GM23338 (cell line): ENCODE measurements around the gene ITGB5. TPM values are rescaled to one million over a fixed set of nuclear protein-coding genes. Genes with fewer than 3 reads are reported as not detected.

Experiments
- ATAC-seq: fragments of 200-7000 bp; cut with Tn5 transposase; 3 replicates; pipeline ENCODE4 v1.9.1; 2020
- DNase-seq: peaks from one replicate; pipeline ENCODE4 v3.0.0-alpha.2; 2015; ENCODE audit warnings: low spot score
- H2AFZ ChIP-seq: fragments of 200-600 bp; sonication (generic); 2 replicates; pipeline ENCODE4 v1.8.0; 2016; ENCODE audit warnings: antibody characterized with exemption, mild to moderate bottlenecking, moderate library complexity
- H3F3A ChIP-seq: fragments of 200-600 bp; sonication (generic); replicated peaks from 2 replicates; pipeline ENCODE4 v1.8.0; 2017; ENCODE audit warnings: antibody characterized with exemption, mixed run types, low read depth
- H3K27ac ChIP-seq: fragments of 200-600 bp; sonication (generic); 2 replicates; pipeline ENCODE4 v1.6.1; 2016; ENCODE audit warnings: low read depth
- H3K27me3 ChIP-seq: fragments of 200-600 bp; sonication (generic); 2 replicates; pipeline ENCODE4 v1.8.0; 2016; ENCODE audit warnings: mild to moderate bottlenecking, mixed run types, moderate library complexity; ENCODE audit not compliant: insufficient read depth
- H3K36me3 ChIP-seq: fragments of 200-600 bp; sonication (generic); 2 replicates; pipeline ENCODE4 v1.8.0; 2016; ENCODE audit warnings: mild to moderate bottlenecking; ENCODE audit not compliant: insufficient read depth
- H3K4me1 ChIP-seq: fragments of 200-600 bp; sonication (generic); 2 replicates; pipeline ENCODE4 v1.8.0; 2016; ENCODE audit warnings: mild to moderate bottlenecking, moderate library complexity; ENCODE audit not compliant: insufficient read depth
- H3K4me2 ChIP-seq: fragments of 200-600 bp; sonication (generic); 2 replicates; pipeline ENCODE4 v1.7.1; 2017; ENCODE audit warnings: mixed run types
- H3K4me3 ChIP-seq: fragments of 200-600 bp; sonication (generic); 2 replicates; pipeline ENCODE4 v1.6.1; 2016; ENCODE audit warnings: mixed run types
- H3K79me2 ChIP-seq: fragments of 200-600 bp; sonication (generic); replicated peaks from 2 replicates; pipeline ENCODE4 v1.8.0; 2017; ENCODE audit warnings: mild to moderate bottlenecking; ENCODE audit not compliant: insufficient read depth
- H3K9me2 ChIP-seq: fragments of 200-600 bp; sonication (generic); 2 replicates; pipeline ENCODE4 v1.8.0; 2017; ENCODE audit not compliant: insufficient read depth
- H4K20me1 ChIP-seq: fragments of 200-600 bp; sonication (generic); replicated peaks from 2 replicates; pipeline ENCODE4 v1.8.0; 2017; ENCODE audit warnings: mild to moderate bottlenecking; ENCODE audit not compliant: insufficient read depth
- H3K27ac Mint-ChIP-seq: 2 replicates; pipeline ENCODE4 v1.8.0; 2020; ENCODE audit warnings: inconsistent platforms, mild to moderate bottlenecking, moderate library complexity, mixed read lengths
- H3K27me3 Mint-ChIP-seq: 3 replicates; pipeline ENCODE4 v1.8.0; 2022; ENCODE audit warnings: low read depth, mild to moderate bottlenecking, moderate library complexity, mixed read lengths, inconsistent platforms; ENCODE audit not compliant: insufficient read depth, poor library complexity
- H3K36me3 Mint-ChIP-seq: 3 replicates; pipeline ENCODE4 v1.8.0; 2021; ENCODE audit warnings: low read depth, mild to moderate bottlenecking, inconsistent platforms, moderate library complexity, mixed read lengths
- H3K4me1 Mint-ChIP-seq: 3 replicates; pipeline ENCODE4 v1.8.0; 2020; ENCODE audit warnings: mild to moderate bottlenecking, inconsistent platforms, mixed read lengths
- H3K4me3 Mint-ChIP-seq: 3 replicates; pipeline ENCODE4 v1.8.0; 2021; ENCODE audit warnings: moderate library complexity, mild to moderate bottlenecking, inconsistent platforms, mixed read lengths
- H3K9me3 Mint-ChIP-seq: 3 replicates; pipeline ENCODE4 v1.8.0; 2020; ENCODE audit warnings: moderate library complexity, mild to moderate bottlenecking, inconsistent platforms, mixed read lengths
- CREB1 ChIP-seq: fragments of 250-450 bp; sonication (Bioruptor Pico); IDR thresholded peaks from 2 replicates; pipeline ENCODE4 v1.5.0; 2020; ENCODE audit warnings: low read depth, mild to moderate bottlenecking, moderate library complexity
- EZH2 ChIP-seq: fragments of 200-600 bp; sonication (generic); IDR thresholded peaks from one replicate; pipeline ENCODE4 v1.8.0; 2017; ENCODE audit warnings: antibody characterized with exemption, mild to moderate bottlenecking, low read depth; ENCODE audit not compliant: unreplicated experiment
- EZH2phosphoT487 ChIP-seq: fragments of 200-600 bp; sonication (generic); IDR thresholded peaks from one replicate; pipeline ENCODE4 v1.8.1; 2018; ENCODE audit warnings: antibody characterized with exemption; ENCODE audit not compliant: unreplicated experiment
- JUNB ChIP-seq: IDR thresholded peaks from one replicate; pipeline ENCODE4 v1.6.1; 2016; ENCODE audit warnings: antibody characterized with exemption; ENCODE audit not compliant: unreplicated experiment
- NANOG ChIP-seq: IDR thresholded peaks from 2 replicates; pipeline ENCODE4 v1.6.1; 2016; ENCODE audit warnings: antibody characterized with exemption, borderline replicate concordance
- POLR2AphosphoS5 ChIP-seq: IDR thresholded peaks from 2 replicates; pipeline ENCODE4 v1.6.1; 2016; ENCODE audit warnings: antibody characterized with exemption, low read depth
- STAT1 ChIP-seq: IDR thresholded peaks from one replicate; pipeline ENCODE4 v1.6.1; 2016; ENCODE audit warnings: antibody characterized with exemption; ENCODE audit not compliant: unreplicated experiment
- ZNF114 ChIP-seq: fragments of 250-450 bp; sonication (Bioruptor Pico); IDR thresholded peaks from 2 replicates; pipeline ENCODE4 v1.5.0; 2020; ENCODE audit warnings: mild to moderate bottlenecking, moderate library complexity
- ZNF331 ChIP-seq: fragments of 250-450 bp; sonication (Bioruptor Pico); IDR thresholded peaks from 2 replicates; pipeline ENCODE4 v1.5.0; 2020; ENCODE audit warnings: low read depth, mild to moderate bottlenecking, moderate library complexity
- polyA plus RNA-seq: library from polyadenylated mRNA; unstranded; fragments of >200 nt; fragmentation: Nextera tagmentation; extraction: Ambion mirVana; gene quantifications from 2 replicates; pipeline ENCODE4 v1.2.1, GENCODE V29; 2016
- total RNA-seq: library from RNA; depleted of rRNA; stranded (reverse); fragments of >200 nt; shearing (Covaris generic); gene quantifications from 2 replicates; pipeline ENCODE4 v1.2.3, GENCODE V29; 2014
- TF ChIP-seq, protein P1 (sequence below): IDR thresholded peaks from one replicate; pipeline ENCODE4 v1.6.1; 2018; ENCODE audit warnings: antibody characterized with exemption; ENCODE audit not compliant: unreplicated experiment
- TF ChIP-seq, protein P2 (sequence below), 2 experiments: fragments of 200-600 bp in 1 of 2; sonication (generic) in 1 of 2; conservative IDR thresholded peaks; 2 replicates each; pipeline versions ENCODE4 v1.5.1 to v1.6.1; 2016 to 2017; ENCODE audit warnings: antibody characterized with exemption in 2 of 2, low read depth in 2 of 2, mild to moderate bottlenecking in 2 of 2, moderate library complexity in 1 of 2
- TF ChIP-seq, protein P3 (sequence below): IDR thresholded peaks from 2 replicates; pipeline ENCODE4 v1.6.1; 2016; ENCODE audit warnings: antibody characterized with exemption
- TF ChIP-seq, protein P4 (sequence below): fragments of 250-450 bp; sonication (Bioruptor Pico); IDR thresholded peaks from 2 replicates; pipeline ENCODE4 v1.5.0; 2020; ENCODE audit warnings: mild to moderate bottlenecking, moderate library complexity

The ITGB5 gene
- total and polyA plus RNA-seq, 2 experiments from 2014 or later, result 68.2 to 269 TPM

DNA sequence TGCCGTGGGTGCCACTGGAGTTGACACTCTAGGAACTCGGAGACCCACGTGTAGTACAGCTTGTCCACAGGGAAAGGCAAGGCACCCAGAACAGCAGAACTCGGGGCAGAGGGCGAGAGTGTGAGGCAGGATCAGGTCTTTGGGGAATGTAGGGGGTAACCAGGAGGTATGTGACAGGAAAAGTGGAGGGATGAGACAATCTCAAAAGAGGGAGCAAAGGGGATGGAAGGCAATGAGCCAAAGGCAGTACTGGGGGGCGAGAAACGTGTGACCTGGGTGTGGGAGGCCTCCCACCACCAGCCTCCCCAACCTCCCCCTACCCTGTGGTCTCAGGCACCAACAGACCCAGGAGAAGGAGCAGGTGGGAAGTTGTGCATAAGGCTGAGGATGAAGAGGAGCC is 108.0 kb downstream of the ITGB5 start:
- Histone ChIP-seq H3K27me3 (no peaks in the 10 kb centered on the region), H3K79me2 (peaks cover 30% of the 10 kb centered on the region), H3K36me3 (peaks cover 1% of the 10 kb centered on the region; the same call in 1 of the 2 replicates), H4K20me1 (peaks cover 3% of the 10 kb centered on the region), H3K27ac (peak overlapping the region; percentile 66; the same call in 1 of the 2 replicates), H2AFZ (no peak overlapping the region), H3K4me1 (peaks cover 40% of the 10 kb centered on the region), H3K4me3 (no peak overlapping the region), H3K4me2 (no peak overlapping the region), H3K9me2 (no peaks in the 10 kb centered on the region), H3F3A (0 out of 2 replicates have a peak, but pooled peaks cover 9% of the 10 kb centered on the region)
- peaks cover 28% of the 10 kb centered on the region for H3K36me3 Mint-ChIP-seq
- no peaks in the 10 kb centered on the region for H3K9me3 Mint-ChIP-seq
- peaks cover 9% of the 10 kb centered on the region for H3K27me3 Mint-ChIP-seq
- DNase-seq (no peak), ATAC-seq (no peak)
- H3K4me3 Mint-ChIP-seq, result no peak overlapping the region
- TF ChIP-seq EZH2phosphoT487 (no peak), NANOG (no peak), ZNF114 (CRISPR knock-in tag) (no peak), STAT1 (no peak), EZH2 (no peak), JUNB (no peak), ZNF331 (CRISPR knock-in tag) (no peak), CREB1 (CRISPR knock-in tag) (no peak), POLR2AphosphoS5 (no peak)
- TF ChIP-seq, protein P1, sequence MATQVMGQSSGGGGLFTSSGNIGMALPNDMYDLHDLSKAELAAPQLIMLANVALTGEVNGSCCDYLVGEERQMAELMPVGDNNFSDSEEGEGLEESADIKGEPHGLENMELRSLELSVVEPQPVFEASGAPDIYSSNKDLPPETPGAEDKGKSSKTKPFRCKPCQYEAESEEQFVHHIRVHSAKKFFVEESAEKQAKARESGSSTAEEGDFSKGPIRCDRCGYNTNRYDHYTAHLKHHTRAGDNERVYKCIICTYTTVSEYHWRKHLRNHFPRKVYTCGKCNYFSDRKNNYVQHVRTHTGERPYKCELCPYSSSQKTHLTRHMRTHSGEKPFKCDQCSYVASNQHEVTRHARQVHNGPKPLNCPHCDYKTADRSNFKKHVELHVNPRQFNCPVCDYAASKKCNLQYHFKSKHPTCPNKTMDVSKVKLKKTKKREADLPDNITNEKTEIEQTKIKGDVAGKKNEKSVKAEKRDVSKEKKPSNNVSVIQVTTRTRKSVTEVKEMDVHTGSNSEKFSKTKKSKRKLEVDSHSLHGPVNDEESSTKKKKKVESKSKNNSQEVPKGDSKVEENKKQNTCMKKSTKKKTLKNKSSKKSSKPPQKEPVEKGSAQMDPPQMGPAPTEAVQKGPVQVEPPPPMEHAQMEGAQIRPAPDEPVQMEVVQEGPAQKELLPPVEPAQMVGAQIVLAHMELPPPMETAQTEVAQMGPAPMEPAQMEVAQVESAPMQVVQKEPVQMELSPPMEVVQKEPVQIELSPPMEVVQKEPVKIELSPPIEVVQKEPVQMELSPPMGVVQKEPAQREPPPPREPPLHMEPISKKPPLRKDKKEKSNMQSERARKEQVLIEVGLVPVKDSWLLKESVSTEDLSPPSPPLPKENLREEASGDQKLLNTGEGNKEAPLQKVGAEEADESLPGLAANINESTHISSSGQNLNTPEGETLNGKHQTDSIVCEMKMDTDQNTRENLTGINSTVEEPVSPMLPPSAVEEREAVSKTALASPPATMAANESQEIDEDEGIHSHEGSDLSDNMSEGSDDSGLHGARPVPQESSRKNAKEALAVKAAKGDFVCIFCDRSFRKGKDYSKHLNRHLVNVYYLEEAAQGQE, result no peak
- TF ChIP-seq, protein P2, sequence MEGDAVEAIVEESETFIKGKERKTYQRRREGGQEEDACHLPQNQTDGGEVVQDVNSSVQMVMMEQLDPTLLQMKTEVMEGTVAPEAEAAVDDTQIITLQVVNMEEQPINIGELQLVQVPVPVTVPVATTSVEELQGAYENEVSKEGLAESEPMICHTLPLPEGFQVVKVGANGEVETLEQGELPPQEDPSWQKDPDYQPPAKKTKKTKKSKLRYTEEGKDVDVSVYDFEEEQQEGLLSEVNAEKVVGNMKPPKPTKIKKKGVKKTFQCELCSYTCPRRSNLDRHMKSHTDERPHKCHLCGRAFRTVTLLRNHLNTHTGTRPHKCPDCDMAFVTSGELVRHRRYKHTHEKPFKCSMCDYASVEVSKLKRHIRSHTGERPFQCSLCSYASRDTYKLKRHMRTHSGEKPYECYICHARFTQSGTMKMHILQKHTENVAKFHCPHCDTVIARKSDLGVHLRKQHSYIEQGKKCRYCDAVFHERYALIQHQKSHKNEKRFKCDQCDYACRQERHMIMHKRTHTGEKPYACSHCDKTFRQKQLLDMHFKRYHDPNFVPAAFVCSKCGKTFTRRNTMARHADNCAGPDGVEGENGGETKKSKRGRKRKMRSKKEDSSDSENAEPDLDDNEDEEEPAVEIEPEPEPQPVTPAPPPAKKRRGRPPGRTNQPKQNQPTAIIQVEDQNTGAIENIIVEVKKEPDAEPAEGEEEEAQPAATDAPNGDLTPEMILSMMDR (conservative IDR thresholded peaks at IDR 0.05; ENCODE audit: low read depth in 2 of 2), result no peak
- TF ChIP-seq, protein P3, sequence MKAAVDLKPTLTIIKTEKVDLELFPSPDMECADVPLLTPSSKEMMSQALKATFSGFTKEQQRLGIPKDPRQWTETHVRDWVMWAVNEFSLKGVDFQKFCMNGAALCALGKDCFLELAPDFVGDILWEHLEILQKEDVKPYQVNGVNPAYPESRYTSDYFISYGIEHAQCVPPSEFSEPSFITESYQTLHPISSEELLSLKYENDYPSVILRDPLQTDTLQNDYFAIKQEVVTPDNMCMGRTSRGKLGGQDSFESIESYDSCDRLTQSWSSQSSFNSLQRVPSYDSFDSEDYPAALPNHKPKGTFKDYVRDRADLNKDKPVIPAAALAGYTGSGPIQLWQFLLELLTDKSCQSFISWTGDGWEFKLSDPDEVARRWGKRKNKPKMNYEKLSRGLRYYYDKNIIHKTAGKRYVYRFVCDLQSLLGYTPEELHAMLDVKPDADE, result no peak
- TF ChIP-seq, protein P4, sequence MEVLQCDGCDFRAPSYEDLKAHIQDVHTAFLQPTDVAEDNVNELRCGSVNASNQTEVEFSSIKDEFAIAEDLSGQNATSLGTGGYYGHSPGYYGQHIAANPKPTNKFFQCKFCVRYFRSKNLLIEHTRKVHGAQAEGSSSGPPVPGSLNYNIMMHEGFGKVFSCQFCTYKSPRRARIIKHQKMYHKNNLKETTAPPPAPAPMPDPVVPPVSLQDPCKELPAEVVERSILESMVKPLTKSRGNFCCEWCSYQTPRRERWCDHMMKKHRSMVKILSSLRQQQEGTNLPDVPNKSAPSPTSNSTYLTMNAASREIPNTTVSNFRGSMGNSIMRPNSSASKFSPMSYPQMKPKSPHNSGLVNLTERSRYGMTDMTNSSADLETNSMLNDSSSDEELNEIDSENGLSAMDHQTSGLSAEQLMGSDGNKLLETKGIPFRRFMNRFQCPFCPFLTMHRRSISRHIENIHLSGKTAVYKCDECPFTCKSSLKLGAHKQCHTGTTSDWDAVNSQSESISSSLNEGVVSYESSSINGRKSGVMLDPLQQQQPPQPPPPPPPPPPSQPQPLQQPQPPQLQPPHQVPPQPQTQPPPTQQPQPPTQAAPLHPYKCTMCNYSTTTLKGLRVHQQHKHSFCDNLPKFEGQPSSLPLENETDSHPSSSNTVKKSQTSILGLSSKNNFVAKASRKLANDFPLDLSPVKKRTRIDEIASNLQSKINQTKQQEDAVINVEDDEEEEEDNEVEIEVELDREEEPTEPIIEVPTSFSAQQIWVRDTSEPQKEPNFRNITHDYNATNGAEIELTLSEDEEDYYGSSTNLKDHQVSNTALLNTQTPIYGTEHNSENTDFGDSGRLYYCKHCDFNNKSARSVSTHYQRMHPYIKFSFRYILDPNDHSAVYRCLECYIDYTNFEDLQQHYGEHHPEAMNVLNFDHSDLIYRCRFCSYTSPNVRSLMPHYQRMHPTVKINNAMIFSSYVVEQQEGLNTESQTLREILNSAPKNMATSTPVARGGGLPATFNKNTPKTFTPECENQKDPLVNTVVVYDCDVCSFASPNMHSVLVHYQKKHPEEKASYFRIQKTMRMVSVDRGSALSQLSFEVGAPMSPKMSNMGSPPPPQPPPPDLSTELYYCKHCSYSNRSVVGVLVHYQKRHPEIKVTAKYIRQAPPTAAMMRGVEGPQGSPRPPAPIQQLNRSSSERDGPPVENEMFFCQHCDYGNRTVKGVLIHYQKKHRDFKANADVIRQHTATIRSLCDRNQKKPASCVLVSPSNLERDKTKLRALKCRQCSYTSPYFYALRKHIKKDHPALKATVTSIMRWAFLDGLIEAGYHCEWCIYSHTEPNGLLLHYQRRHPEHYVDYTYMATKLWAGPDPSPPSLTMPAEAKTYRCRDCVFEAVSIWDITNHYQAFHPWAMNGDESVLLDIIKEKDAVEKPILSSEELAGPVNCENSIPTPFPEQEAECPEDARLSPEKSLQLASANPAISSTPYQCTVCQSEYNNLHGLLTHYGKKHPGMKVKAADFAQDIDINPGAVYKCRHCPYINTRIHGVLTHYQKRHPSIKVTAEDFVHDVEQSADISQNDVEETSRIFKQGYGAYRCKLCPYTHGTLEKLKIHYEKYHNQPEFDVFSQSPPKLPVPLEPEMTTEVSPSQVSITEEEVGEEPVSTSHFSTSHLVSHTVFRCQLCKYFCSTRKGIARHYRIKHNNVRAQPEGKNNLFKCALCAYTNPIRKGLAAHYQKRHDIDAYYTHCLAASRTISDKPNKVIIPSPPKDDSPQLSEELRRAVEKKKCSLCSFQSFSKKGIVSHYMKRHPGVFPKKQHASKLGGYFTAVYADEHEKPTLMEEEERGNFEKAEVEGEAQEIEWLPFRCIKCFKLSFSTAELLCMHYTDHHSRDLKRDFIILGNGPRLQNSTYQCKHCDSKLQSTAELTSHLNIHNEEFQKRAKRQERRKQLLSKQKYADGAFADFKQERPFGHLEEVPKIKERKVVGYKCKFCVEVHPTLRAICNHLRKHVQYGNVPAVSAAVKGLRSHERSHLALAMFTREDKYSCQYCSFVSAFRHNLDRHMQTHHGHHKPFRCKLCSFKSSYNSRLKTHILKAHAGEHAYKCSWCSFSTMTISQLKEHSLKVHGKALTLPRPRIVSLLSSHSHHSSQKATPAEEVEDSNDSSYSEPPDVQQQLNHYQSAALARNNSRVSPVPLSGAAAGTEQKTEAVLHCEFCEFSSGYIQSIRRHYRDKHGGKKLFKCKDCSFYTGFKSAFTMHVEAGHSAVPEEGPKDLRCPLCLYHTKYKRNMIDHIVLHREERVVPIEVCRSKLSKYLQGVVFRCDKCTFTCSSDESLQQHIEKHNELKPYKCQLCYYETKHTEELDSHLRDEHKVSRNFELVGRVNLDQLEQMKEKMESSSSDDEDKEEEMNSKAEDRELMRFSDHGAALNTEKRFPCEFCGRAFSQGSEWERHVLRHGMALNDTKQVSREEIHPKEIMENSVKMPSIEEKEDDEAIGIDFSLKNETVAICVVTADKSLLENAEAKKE (CRISPR knock-in tag), result no peak
- 0 out of 2 replicates have a peak overlapping the region, but pooled peaks have one; percentile 10 for H3K27ac Mint-ChIP-seq
- peaks cover 61% of the 10 kb centered on the region for H3K4me1 Mint-ChIP-seq
